Left lung (tissue), 10 donors: ENCODE data around the gene BARX1. TPM values are rescaled to one million over a fixed set of nuclear protein-coding genes. Genes with fewer than 3 reads are reported as not detected.

Source experiments
- ATAC-seq: fragments of 200-7000 bp; cut with Tn5 transposase; one replicate; pipeline ENCODE4 v1.9.1; 2020; ENCODE audit warnings: moderate library complexity
- DNase-seq, 4 donors: peaks; one replicate each; pipeline ENCODE4 v3.0.0-alpha.2; 2013 to 2020
- H3K27ac ChIP-seq, 2 donors: fragments of 200-600 bp; sonication (generic) in 1 of 2; one replicate each; pipeline versions ENCODE4 v1.5.0 to v1.8.0; 2020 to 2021
- H3K27me3 ChIP-seq, 2 donors: fragments of 200-600 bp; sonication (generic) in 1 of 2; one replicate each; pipeline versions ENCODE4 v1.5.0 to v1.8.0; 2020 to 2021
- H3K36me3 ChIP-seq, 2 donors: fragments of 200-600 bp; sonication (generic) in 1 of 2; one replicate each; pipeline versions ENCODE4 v1.5.0 to v1.8.0; 2020 to 2021
- H3K4me1 ChIP-seq, 2 donors: fragments of 200-600 bp; one replicate each; pipeline ENCODE4 v1.8.0; 2021
- H3K4me3 ChIP-seq, 2 donors: fragments of 200-600 bp; sonication (generic) in 1 of 2; one replicate each; pipeline versions ENCODE4 v1.5.0 to v1.8.0; 2020 to 2021; ENCODE audit warnings: mild to moderate bottlenecking in 1 of 2
- H3K9me3 ChIP-seq, 2 donors: fragments of 200-600 bp; sonication (generic) in 1 of 2; one replicate each; pipeline versions ENCODE4 v1.5.0 to v1.8.0; 2020 to 2021
- intact Hi-C, 2 donors: fragments of 100-400 bp; cut with DNase I; formaldehyde crosslinking; loops; one replicate each; pipeline versions ENCODE4 v1.11.2 to v1.14.2; 2022
- polyA plus RNA-seq, 6 donors: library from polyadenylated mRNA; unstranded; fragments of 120-200 nt; gene quantifications; one replicate each; pipeline ENCODE4 v1.2.1, GENCODE V29; 2013; ENCODE audit not compliant: insufficient read length in 6 of 6
- total RNA-seq, 2 donors: library from RNA; stranded (reverse); fragmentation: NEBNext Ultra II Directional; extraction: Animal tissue kit (Norgen Biotek cat#: 25700); gene quantifications; one replicate each; pipeline ENCODE4 v1.2.1, GENCODE V29; 2021
- TF ChIP-seq, protein P1 (sequence below), 2 donors: fragments of 200-600 bp; sonication (generic) in 1 of 2; IDR thresholded peaks; one replicate each; pipeline versions ENCODE4 v1.5.0 to v1.8.0; 2021; ENCODE audit warnings: antibody characterized with exemption in 2 of 2
- donor health status: DM: no; HTN: yes; CAD: no.
- donor health status: DM: no; HTN: no; CAD: no.

BARX1 gene
- total and polyA plus RNA-seq, 8 donors: not detected

DNA sequence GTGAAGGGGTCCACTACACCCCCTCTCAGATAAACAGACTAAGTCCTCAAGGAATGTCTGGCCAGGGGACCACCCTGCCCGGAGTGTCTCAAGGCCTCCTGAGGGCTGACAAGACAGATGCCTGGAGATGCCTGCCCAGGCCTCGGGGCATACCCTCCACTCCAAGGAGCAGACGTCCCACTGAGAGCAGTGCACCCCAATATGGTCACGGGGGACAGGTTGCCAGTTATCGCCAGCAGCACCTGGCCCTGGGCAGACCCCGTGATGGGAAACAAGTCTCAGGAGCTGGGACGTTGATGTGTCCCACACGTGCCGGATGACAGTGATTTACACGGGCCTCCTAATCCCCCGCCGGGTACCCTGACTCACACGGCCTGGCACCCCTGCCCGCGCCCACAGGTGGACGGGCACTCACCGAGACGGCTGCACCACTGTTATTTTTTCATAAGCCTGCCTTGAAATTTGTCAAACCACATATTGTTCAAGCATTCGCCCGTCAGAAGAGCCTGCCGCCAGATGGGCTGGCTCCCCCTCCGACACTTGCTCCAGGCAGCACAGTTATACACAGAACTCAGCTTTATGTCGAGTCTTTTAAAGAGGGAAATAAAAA is 43.9 kb downstream of the BARX1 start:
- peak in 1 of 4 donors; percentile 64 for DNase-seq
- Histone ChIP-seq H3K4me3 (no peak overlapping the region), H3K27me3 (peaks cover 0 to 68% of the 10 kb centered on the region in 2 donors), H3K27ac (no peak overlapping the region), H3K9me3 (no peaks in the 10 kb centered on the region), H3K36me3 (no peaks in the 10 kb centered on the region), H3K4me1 (no peaks in the 10 kb centered on the region)
- intact Hi-C loops: no loop called here
- TF ChIP-seq, protein P1, sequence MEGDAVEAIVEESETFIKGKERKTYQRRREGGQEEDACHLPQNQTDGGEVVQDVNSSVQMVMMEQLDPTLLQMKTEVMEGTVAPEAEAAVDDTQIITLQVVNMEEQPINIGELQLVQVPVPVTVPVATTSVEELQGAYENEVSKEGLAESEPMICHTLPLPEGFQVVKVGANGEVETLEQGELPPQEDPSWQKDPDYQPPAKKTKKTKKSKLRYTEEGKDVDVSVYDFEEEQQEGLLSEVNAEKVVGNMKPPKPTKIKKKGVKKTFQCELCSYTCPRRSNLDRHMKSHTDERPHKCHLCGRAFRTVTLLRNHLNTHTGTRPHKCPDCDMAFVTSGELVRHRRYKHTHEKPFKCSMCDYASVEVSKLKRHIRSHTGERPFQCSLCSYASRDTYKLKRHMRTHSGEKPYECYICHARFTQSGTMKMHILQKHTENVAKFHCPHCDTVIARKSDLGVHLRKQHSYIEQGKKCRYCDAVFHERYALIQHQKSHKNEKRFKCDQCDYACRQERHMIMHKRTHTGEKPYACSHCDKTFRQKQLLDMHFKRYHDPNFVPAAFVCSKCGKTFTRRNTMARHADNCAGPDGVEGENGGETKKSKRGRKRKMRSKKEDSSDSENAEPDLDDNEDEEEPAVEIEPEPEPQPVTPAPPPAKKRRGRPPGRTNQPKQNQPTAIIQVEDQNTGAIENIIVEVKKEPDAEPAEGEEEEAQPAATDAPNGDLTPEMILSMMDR (IDR thresholded peaks at IDR 0.05): no peak
- no peak for ATAC-seq

DNA sequence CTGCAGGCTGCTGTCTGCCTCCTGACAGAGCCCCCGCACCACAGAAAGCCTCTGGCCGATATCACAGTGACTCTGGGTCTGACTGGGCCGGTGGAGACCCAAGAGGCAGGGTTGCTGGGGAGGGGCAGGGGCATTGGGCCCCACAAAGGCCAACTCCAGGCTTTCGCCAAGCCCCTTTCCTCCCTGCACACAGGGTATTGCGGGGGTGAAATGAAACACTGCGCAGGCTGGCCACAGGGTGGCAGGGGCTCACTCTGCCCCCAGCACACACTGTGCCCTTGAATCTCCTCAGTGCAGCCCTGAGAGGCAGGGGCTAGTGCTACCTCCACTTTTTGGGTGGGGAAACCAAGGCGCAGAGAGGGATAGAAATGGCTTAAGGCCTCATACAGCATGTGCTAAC is 44.6 kb downstream of the BARX1 start:
- Histone ChIP-seq H3K36me3 (no peaks in the 10 kb centered on the region), H3K4me3 (no peak overlapping the region), H3K27me3 (peaks cover 0 to 73% of the 10 kb centered on the region in 2 donors), H3K9me3 (no peaks in the 10 kb centered on the region), H3K27ac (no peak overlapping the region), H3K4me1 (no peaks in the 10 kb centered on the region)
- TF ChIP-seq, protein P1 (IDR thresholded peaks at IDR 0.05): no peak
- peak in 1 of 4 donors; percentile 53 for DNase-seq
- ATAC-seq: no peak
- intact Hi-C loops: no loop called here

DNA sequence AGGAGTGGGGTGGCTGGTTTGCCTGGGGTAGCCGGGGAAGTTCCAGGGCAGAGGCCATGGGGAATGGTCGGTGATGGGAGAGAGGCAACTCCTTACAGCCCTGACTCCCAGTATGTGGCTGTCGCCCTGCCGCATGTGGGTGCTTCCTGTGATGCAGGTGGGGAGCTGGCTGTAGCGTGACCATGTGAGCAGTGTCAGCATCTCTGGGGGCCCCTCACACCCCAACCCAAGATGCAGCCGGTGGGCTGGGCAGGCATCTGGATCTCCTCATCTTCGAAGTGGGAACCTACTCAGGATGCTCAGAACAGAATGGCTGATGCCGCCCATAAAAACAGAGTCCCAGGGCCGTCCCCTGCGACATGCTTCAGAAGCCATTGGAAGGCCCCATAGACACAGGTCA is 45.0 kb downstream of the BARX1 start:
- no peak overlapping the region for H3K4me3 ChIP-seq
- H3K4me1 ChIP-seq: no peaks in the 10 kb centered on the region
- intact Hi-C loops: no loop called here
- DNase-seq (peak in 1 of 4 donors; percentile 59), ATAC-seq (no peak)
- H3K9me3 ChIP-seq: no peaks in the 10 kb centered on the region
- H3K27ac ChIP-seq: no peak overlapping the region
- no peaks in the 10 kb centered on the region for H3K36me3 ChIP-seq
- TF ChIP-seq, protein P1 (IDR thresholded peaks at IDR 0.05): no peak
- peaks cover 0 to 73% of the 10 kb centered on the region in 2 donors for H3K27me3 ChIP-seq

DNA sequence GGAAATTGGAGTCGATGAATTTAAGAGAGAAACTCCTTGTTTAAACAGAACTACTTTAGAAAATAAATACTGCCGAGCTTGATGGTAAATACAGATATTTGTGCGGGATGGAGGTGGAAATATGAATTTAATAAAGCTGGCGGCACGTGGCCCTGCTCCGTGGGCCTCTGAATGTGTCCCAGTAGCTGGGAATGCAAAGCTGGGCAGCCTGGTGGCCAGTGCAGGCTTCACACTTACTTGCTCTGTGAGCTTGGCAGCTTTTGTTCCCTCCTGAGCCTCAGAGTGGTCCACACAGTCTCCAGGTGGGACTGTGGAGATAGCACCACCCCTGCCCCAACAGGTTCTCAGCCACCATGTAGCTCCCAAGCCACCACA is 45.9 kb downstream of the BARX1 start:
- DNase-seq (peak in 1 of 4 donors; percentile 16), ATAC-seq (no peak)
- Histone ChIP-seq H3K36me3 (no peaks in the 10 kb centered on the region), H3K4me3 (no peak overlapping the region), H3K27ac (no peak overlapping the region), H3K27me3 (peaks cover 0 to 73% of the 10 kb centered on the region in 2 donors), H3K9me3 (no peaks in the 10 kb centered on the region), H3K4me1 (no peaks in the 10 kb centered on the region)
- TF ChIP-seq, protein P1 (IDR thresholded peaks at IDR 0.05): no peak
- intact Hi-C loops: no loop called here

DNA sequence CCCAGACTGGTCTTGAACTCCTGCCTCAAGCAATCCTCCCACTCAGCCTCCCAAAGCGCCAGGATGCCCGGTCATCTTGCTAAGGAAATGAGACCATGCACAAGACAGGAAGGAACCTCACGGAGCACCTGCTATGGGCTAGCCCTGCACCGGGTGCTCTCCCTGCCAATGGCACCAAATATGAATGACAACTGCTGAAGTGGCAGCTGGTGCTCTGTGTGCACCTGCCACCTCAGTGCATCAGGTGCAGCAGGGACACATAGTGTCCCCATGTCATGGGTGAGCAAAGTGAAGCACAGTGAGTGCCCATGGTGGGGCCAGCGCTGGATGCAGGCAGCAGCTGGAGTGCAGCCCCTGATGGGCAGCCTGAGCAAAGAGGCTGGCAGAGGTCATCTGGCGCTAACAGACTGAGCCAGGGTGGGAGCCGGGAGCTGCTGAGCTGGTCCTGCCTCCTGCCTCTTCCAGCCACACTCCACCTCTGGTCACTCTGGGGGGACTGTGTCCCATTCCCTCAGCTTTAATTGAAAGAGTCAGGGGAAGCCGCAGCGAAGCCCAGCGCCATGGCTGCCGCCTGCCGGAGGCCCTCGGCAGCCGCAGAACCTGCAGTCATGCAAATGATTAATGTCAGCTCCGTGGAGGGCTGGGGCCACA is 46.4 kb downstream of the BARX1 start:
- Histone ChIP-seq H3K27me3 (peaks cover 0 to 73% of the 10 kb centered on the region in 2 donors), H3K9me3 (no peaks in the 10 kb centered on the region), H3K36me3 (no peaks in the 10 kb centered on the region), H3K27ac (no peak overlapping the region), H3K4me3 (no peak overlapping the region), H3K4me1 (no peaks in the 10 kb centered on the region)
- DNase-seq (peak in 3 of 4 donors; percentile 10 to 61 (median 18)), ATAC-seq (no peak)
- intact Hi-C loops: no loop called here
- TF ChIP-seq, protein P1 (IDR thresholded peaks at IDR 0.05): no peak
